Heart right ventricle (tissue), 16 donors: ENCODE measurements around the gene APOL1. TPM values are rescaled to one million over a fixed set of nuclear protein-coding genes. Genes with fewer than 3 reads are reported as not detected.

Source experiments
- ATAC-seq, 8 donors: fragments of 200-7000 bp; cut with Tn5 transposase; one replicate each; pipeline ENCODE4 v1.9.1; 2020; ENCODE audit warnings: mild to moderate bottlenecking in 8 of 8, moderate library complexity in 8 of 8, moderate number of reproducible peaks in 1 of 8
- DNase-seq, 2 donors: peaks; one replicate each; pipeline ENCODE4 v3.0.0-alpha.2; 2020
- H3K27ac ChIP-seq, 10 donors: fragments of 200-600 bp; sonication (generic) in 2 of 10; one replicate each; pipeline versions ENCODE4 v1.5.0 to v1.8.0; 2020 to 2022; ENCODE audit warnings: mild to moderate bottlenecking in 3 of 10
- H3K27me3 ChIP-seq, 7 donors: fragments of 200-600 bp; one replicate each; pipeline ENCODE4 v1.8.0; 2021 to 2022; ENCODE audit warnings: mild to moderate bottlenecking in 2 of 7
- H3K36me3 ChIP-seq, 9 donors: fragments of 200-600 bp; sonication (generic) in 1 of 9; one replicate each; pipeline versions ENCODE4 v1.5.0 to v1.8.0; 2020 to 2022; ENCODE audit warnings: mild to moderate bottlenecking in 2 of 9
- H3K4me1 ChIP-seq, 9 donors: fragments of 200-600 bp; sonication (generic) in 1 of 9; one replicate each; pipeline versions ENCODE4 v1.5.0 to v1.8.0; 2020 to 2022; ENCODE audit warnings: mild to moderate bottlenecking in 4 of 9
- H3K4me3 ChIP-seq, 10 donors: fragments of 200-600 bp; sonication (generic) in 2 of 10; one replicate each; pipeline versions ENCODE4 v1.5.0 to v1.8.0; 2020 to 2022; ENCODE audit warnings: mild to moderate bottlenecking in 7 of 10, moderate library complexity in 2 of 10
- H3K9me3 ChIP-seq, 11 donors: fragments of 200-600 bp in 10 of 11; sonication (generic) in 2 of 11; one replicate each; pipeline versions ENCODE4 v1.5.0 to v1.8.0; 2013 to 2022; ENCODE audit warnings: mild to moderate bottlenecking in 2 of 11, control low read depth in 1 of 11, moderate library complexity in 1 of 11
- CTCF ChIP-seq, 9 donors: fragments of 200-600 bp; sonication (generic) in 2 of 9; IDR thresholded peaks; one replicate each; pipeline versions ENCODE4 v1.5.0 to v1.8.0; 2021 to 2022; ENCODE audit warnings: antibody characterized with exemption in 9 of 9, mild to moderate bottlenecking in 5 of 9, moderate library complexity in 1 of 9
- WGBS, 2 donors: extraction: QIAGEN DNeasy Blood & Tissue Kit; methylation state at CpG; one replicate each; pipeline ENCODE4 v1.1.7; 2013; ENCODE audit warnings: inconsistent platforms in 1 of 2; 5-methylcytosine and 5-hydroxymethylcytosine counted together
- intact Hi-C, 10 donors: fragments of 100-400 bp; cut with DNase I; formaldehyde crosslinking; loops; one replicate each; pipeline versions ENCODE4 v1.11.1 to v1.14.2; 2022
- polyA plus RNA-seq, 2 donors: library from polyadenylated mRNA; stranded (reverse); fragments of 200-250 nt; gene quantifications; one replicate each; pipeline ENCODE4 v1.2.3, GENCODE V29; 2013
- total RNA-seq, 10 donors: library from RNA; stranded (reverse); fragmentation: NEBNext Ultra II Directional in 3 of 10; extraction: Animal tissue kit (Norgen Biotek cat#: 25700) in 3 of 10; gene quantifications; one replicate each; pipeline versions ENCODE4 v1.2.1 to v1.2.4, GENCODE V29; 2021 to 2023
- donor health status: Arrhythmogenic right ventricular cardiomyopathy.
- donor health status: ischemic (EF 13 %, LVEDD 7.1; RV severe dilation, severe dysfunction).
- donor health status: healthy with polysubstance abuse.
- donor health status: DM: no; HTN: yes; CAD: no.
- donor health status: DM: no; HTN: no; CAD: no.
- donor health status: ischemic (EF 25% LVEDD 6.9; RV normal size, moderate dysfunction).
- donor health status: ischemic (EF 25% LVEDD 5.7; RV mildly dilated, moderate dysfunction).
- donor health status: healthy.
- donor health status: DM: yes; HTN: yes; CAD: no.
- donor health status: Ischemic cardiomyopathy.
- donor health status: ischemic (EF 35%, LVEDD 5.7; RV mildly dilated, moderate dysfunction).
- donor health status: nonischemic (EF 11% LVEDD 7.7; RV severe dilation, severe dysfunction).
- donor health status: DM: yes; HTN: yes; CAD: no.
- donor health status: PGD.
- donor health status: ischemic (EF 29% LVEDD 5.4; RV normal size, mild dysfunction).
- donor health status: nonischemic (EF 23%, LVEDD 6.1; RV moderate dilation, normal function).

Gene APOL1
- total and polyA plus RNA-seq, 12 donors, result 9.8 to 121 (median 17.5) TPM

- 73 to 80% methylated on average over 9 of the region's 9 CpGs for WGBS, 2 donors
Observed at GRCh38 chr22:36303115-36303467, 50.2 kb downstream of the APOL1 start.

DNA sequence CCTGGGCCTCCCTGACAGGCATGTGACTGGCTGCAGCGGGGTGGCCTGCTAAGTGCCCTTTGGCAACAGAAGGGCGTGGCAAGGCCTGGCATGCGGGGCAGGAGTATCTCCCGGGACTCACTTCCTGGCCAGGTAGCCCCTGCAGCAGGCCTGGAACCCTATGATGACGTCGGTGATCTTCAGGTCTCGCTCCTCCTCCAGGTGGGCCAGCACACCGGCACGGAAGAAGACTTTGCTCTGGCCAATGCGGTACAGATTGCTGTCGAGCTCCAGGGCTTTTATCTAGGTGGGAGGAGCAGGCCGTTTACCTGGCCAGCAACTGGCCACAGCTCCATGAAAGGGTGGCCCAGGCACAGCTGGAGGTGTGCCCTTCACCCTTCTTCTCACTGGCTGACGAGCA, 50.9 kb downstream of the APOL1 start:
- intact Hi-C loops, result loop anchor here in 4 of 10 donors (5.0 kb wide), 1 partner anchor 168 kb away; no protein-coding TSS in a partner anchor
- H3K27me3 ChIP-seq, result no peaks in the 10 kb centered on the region
- H3K4me1 ChIP-seq, result peaks cover 0 to 7% (median 0%) of the 10 kb centered on the region in 9 donors
- no peak overlapping the region for H3K4me3 ChIP-seq
- 74 to 75% methylated on average over 13 of the region's 13 CpGs for WGBS, 2 donors
- peak overlapping the region in 2 of 10 donors; percentile 6 to 7 for H3K27ac ChIP-seq
- TF ChIP-seq CTCF (IDR thresholded peaks at IDR 0.05), result no peak
- H3K9me3 ChIP-seq, result no peaks in the 10 kb centered on the region
- peaks cover 45 to 100% (median 98%) of the 10 kb centered on the region in 9 donors for H3K36me3 ChIP-seq
- DNase-seq (no peak), ATAC-seq (no peak)

More at GRCh38 chr22:36303115-36303467, 50.2 kb downstream of the APOL1 start:
- DNase-seq, result no peak
- H3K9me3 ChIP-seq, result no peaks in the 10 kb centered on the region
- intact Hi-C loops, result loop anchor here in 4 of 10 donors (5.0 kb wide), 1 partner anchor 169 kb away; no protein-coding TSS in a partner anchor
- no peak overlapping the region for H3K4me3 ChIP-seq
- H3K4me1 ChIP-seq, result peaks cover 0 to 7% (median 0%) of the 10 kb centered on the region in 9 donors
- no peak for ATAC-seq
- peak overlapping the region in 1 of 10 donors; percentile 31 for H3K27ac ChIP-seq
- H3K36me3 ChIP-seq, result peaks cover 53 to 100% (median 98%) of the 10 kb centered on the region in 9 donors
- no peak for TF ChIP-seq CTCF (IDR thresholded peaks at IDR 0.05)
- no peaks in the 10 kb centered on the region for H3K27me3 ChIP-seq

DNA sequence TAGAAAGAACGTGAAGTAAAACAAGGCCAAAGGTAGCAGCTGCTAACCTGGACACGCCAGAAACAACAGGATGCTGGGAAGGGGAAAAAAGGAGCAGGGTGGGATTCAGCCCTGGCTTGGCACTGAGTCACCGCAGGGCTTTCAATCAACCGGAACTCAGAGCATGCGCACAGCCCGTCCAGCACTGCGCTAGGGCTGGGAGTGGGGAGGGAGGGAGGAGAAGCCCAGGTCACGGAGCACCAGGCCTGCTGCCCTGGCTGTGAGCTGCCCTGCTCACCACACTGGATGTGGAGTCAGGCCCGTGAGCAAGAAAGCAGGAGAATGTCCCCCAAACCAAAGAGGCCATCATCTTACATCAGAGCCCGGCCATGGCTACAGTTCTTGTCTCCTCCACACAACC, 51.5 kb downstream of the APOL1 start:
- Histone ChIP-seq H3K27me3 (no peaks in the 10 kb centered on the region), H3K27ac (peak overlapping the region in 2 of 10 donors; percentile 6 to 7), H3K36me3 (peaks cover 40 to 100% (median 98%) of the 10 kb centered on the region in 9 donors), H3K4me1 (peaks cover 0 to 7% (median 0%) of the 10 kb centered on the region in 9 donors), H3K9me3 (no peaks in the 10 kb centered on the region), H3K4me3 (no peak overlapping the region)
- no peak for DNase-seq
- TF ChIP-seq CTCF (IDR thresholded peaks at IDR 0.05), result no peak
- ATAC-seq, result no peak
- intact Hi-C loops, result loop anchor here in 4 of 10 donors (5.0 kb wide), 1 partner anchor 168 kb away; no protein-coding TSS in a partner anchor
- WGBS, 2 donors, result 66% methylated on average over 10 of the region's 10 CpGs

DNA sequence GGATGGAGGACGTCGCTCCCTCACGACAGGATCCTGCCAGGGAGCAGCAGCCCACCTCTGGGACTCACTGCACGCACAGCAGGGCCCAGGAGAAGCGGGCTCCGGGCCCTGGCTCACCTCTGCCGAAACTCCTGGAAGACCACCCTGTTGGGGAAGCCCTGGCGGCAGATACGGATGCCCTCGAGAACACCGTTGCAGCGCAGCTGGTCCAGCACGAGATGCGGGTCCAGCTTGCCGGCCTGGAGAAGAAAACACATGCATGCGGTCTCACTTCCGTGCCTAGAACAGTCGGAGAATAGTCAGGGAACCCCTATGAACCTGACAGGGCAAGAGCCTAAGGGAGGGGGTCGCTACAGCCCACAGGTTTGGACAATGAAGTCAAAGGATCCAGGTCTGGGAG, 52.9 kb downstream of the APOL1 start:
- Histone ChIP-seq H3K4me3 (no peak overlapping the region), H3K27ac (peak overlapping the region in 1 of 10 donors; percentile 6), H3K4me1 (peaks cover 0 to 7% (median 0%) of the 10 kb centered on the region in 9 donors), H3K27me3 (no peaks in the 10 kb centered on the region), H3K36me3 (peaks cover 31 to 100% (median 95%) of the 10 kb centered on the region in 9 donors), H3K9me3 (no peaks in the 10 kb centered on the region)
- ATAC-seq (no peak), DNase-seq (no peak)
- WGBS, 2 donors, result 89 to 92% methylated on average over 19 of the region's 19 CpGs
- intact Hi-C loops, result no loop called here
- TF ChIP-seq CTCF (IDR thresholded peaks at IDR 0.05), result no peak
